CD4-positive, alpha-beta T cell treated with Interleukin-6 for 4 hours (primary cell): ENCODE measurements around the gene ME1.
"Not testable (repeated sequence)": the region's sequence is repeated elsewhere in the genome, so short reads cannot be mapped to it uniquely, and the experiment has no call there.

Experiments used
- DNase-seq: peaks from one replicate; pipeline ENCODE4 v3.0.0-alpha.2; 2020; ENCODE audit warnings: mixed read lengths

ME1 gene

GRCh38 chr6:83430611-83431544 is at the start of gene ME1:
ME1 (minus strand) TSS chr6:83431051; CDS start chr6:83430954, 97 bp downstream.
- peak; percentile 15 for DNase-seq

GRCh38 chr6:83480470-83480869 is 49.6 kb upstream of the ME1 start:
- DNase-seq: no peak

GRCh38 chr6:83479389-83479788 is 48.5 kb upstream of the ME1 start:
- no peak for DNase-seq

GRCh38 chr6:83476971-83477370 is 46.1 kb upstream of the ME1 start:
- DNase-seq: no peak

- no peak for DNase-seq
Observed at GRCh38 chr6:83474309-83474708, 43.5 kb upstream of the ME1 start.

GRCh38 chr6:83472767-83473166 is 41.9 kb upstream of the ME1 start:
- DNase-seq: no peak

GRCh38 chr6:83470587-83470986 is 39.7 kb upstream of the ME1 start:
- DNase-seq: no peak

GRCh38 chr6:83470001-83470400 is 39.1 kb upstream of the ME1 start:
- no peak for DNase-seq

- DNase-seq: no peak
Observed at GRCh38 chr6:83467620-83468036, 36.8 kb upstream of the ME1 start.

- no peak for DNase-seq
Observed at GRCh38 chr6:83466328-83466727, 35.5 kb upstream of the ME1 start.

GRCh38 chr6:83464381-83465140 is 33.7 kb upstream of the ME1 start:
- DNase-seq: no peak

- no peak for DNase-seq
Observed at GRCh38 chr6:83463886-83464285, 33.0 kb upstream of the ME1 start.

- DNase-seq: no peak
Observed at GRCh38 chr6:83462524-83462923, 31.7 kb upstream of the ME1 start.

- DNase-seq: no peak
Observed at GRCh38 chr6:83461438-83461837, 30.6 kb upstream of the ME1 start.

GRCh38 chr6:83459663-83460062 is 28.8 kb upstream of the ME1 start:
- no peak for DNase-seq

- not testable (repeated sequence) for DNase-seq
Observed at GRCh38 chr6:83450015-83450414, 19.2 kb upstream of the ME1 start.

GRCh38 chr6:83444086-83444699 is 13.3 kb upstream of the ME1 start:
- not testable (repeated sequence) for DNase-seq

GRCh38 chr6:83443516-83443915 is 12.7 kb upstream of the ME1 start:
- DNase-seq: no peak

- no peak for DNase-seq
Observed at GRCh38 chr6:83442752-83443151, 11.9 kb upstream of the ME1 start.

- no peak for DNase-seq
Observed at GRCh38 chr6:83439201-83439600, 8.3 kb upstream of the ME1 start.

GRCh38 chr6:83436674-83437073 is 5.8 kb upstream of the ME1 start:
- no peak for DNase-seq

- DNase-seq: no peak
Observed at GRCh38 chr6:83433177-83433576, 2.3 kb upstream of the ME1 start.

- DNase-seq: no peak
Observed at GRCh38 chr6:83432636-83433035, 1.8 kb upstream of the ME1 start.
